WI38 (cell line): ENCODE measurements around the gene DPH2.

Experiments
- H3K4me3 ChIP-seq: 2 replicates; pipeline ENCODE4 v1.5.1; 2011; ENCODE audit warnings: low read depth, mild to moderate bottlenecking, control low read depth, low read length
- CTCF ChIP-seq: IDR thresholded peaks from 2 replicates; pipeline ENCODE4 v1.5.1; 2012; ENCODE audit warnings: low read depth, mild to moderate bottlenecking, control low read depth, low read length

Gene DPH2

GRCh38 chr1:43997295-43997999, 27.6 kb downstream of the DPH2 start:
- TF ChIP-seq CTCF, result no peak
- no peak overlapping the region for H3K4me3 ChIP-seq

- TF ChIP-seq CTCF, result no peak
- no peak overlapping the region for H3K4me3 ChIP-seq
Observed at GRCh38 chr1:43998000-43998378, 28.2 kb downstream of the DPH2 start.

- no peak overlapping the region for H3K4me3 ChIP-seq
Observed at GRCh38 chr1:43999455-43999854, 29.6 kb downstream of the DPH2 start.

GRCh38 chr1:44000122-44000665, 30.4 kb downstream of the DPH2 start:
- no peak for TF ChIP-seq CTCF
- H3K4me3 ChIP-seq, result no peak overlapping the region

More at GRCh38 chr1:43999455-43999854, 29.6 kb downstream of the DPH2 start:
- TF ChIP-seq CTCF, result no peak

GRCh38 chr1:44002165-44002564, 32.4 kb downstream of the DPH2 start:
- no peak for TF ChIP-seq CTCF
- H3K4me3 ChIP-seq, result no peak overlapping the region

- TF ChIP-seq CTCF, result peak; percentile 15; the same call in 1 of the 2 replicates
- H3K4me3 ChIP-seq, result no peak overlapping the region
Observed at GRCh38 chr1:44002606-44003157, 32.9 kb downstream of the DPH2 start.

- no peak for TF ChIP-seq CTCF
- H3K4me3 ChIP-seq, result no peak overlapping the region
Observed at GRCh38 chr1:44008259-44008658, 38.4 kb downstream of the DPH2 start.
